ENCODE measurements around the gene CFD.
"Not testable (repeated sequence)": the region's sequence is repeated elsewhere in the genome, so short reads cannot be mapped to it uniquely, and the experiment has no call there.

Gene CFD

DNA sequence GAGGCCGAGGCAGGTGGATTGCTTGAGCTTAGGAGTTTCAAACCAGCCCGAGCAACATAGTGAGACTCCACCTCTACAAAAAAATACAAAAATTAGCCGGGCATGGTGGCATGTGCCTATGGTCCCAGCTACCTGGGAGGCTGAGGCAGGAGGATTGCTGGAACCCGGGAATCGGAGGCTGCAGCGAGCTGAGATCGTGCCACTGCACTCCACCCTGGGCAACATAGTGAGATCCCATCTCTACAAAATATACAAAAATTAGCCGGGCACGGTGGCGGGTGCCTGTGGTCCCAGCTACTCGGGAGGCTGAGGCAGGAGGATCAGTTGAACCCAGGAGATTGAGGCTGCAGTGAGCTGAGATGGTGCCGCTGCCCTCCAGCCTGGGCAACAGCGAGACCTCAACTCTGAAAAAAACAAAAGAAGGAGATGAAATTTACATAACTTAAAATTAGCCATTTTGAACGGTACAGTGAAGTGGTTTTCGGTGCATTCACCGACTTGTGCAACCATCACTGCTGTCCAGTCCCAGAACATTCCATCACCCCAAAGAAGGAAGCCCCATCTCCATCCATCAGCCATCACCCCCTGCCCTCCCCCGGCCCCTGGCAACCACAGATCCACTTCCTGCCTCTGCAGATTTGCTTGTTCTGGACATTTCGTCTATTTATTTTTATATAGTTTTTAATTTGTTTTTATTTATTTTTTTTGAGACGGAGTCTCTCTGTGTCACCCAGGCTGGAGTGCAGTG is 33.4 kb upstream of the CFD start:
- DNase-seq (ENCODE audit: low read depth) = no peak

- no peak for DNase-seq (ENCODE audit: low read depth)
Observed at GRCh38 chr19:827314-827709, 32.2 kb upstream of the CFD start.

DNA sequence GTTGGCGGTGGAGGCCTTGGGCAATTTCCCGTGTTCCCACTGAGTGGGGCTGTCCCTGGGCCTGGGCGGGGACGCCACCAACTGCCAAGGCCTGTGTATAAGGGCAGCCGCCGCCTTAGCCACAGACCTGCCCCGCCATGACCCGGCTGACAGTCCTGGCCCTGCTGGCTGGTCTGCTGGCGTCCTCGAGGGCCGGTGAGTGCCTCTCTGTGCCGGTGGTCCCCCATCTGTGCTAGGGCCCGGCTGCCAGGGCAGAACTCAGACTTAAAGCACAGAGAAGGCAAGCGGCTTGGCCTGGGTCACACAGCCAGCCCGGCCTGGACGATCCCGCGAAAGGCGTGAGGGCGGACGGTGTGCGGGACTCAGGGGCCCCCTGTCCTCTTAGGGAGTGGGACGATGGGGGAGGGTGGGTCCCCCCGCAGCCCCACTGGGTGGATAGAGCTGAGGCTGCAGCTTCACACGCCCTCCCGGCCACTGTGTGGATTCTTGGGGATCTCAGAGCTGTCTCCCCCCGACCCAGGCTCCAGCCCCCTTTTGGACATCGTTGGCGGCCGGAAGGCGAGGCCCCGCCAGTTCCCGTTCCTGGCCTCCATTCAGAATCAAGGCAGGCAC is 31.6 kb upstream of the CFD start, which contains the start of gene AZU1:
Gene AZU1 (plus strand): TSS at position 128 of the 612 bp plus-strand sequence. CDS start 10 bp downstream, at position 138.
- no peak for DNase-seq (ENCODE audit: low read depth)

- no peak for DNase-seq (ENCODE audit: low read depth)
Observed at GRCh38 chr19:829129-829758, 30.2 kb upstream of the CFD start.

GRCh38 chr19:831407-832369 is 27.8 kb upstream of the CFD start:
- DNase-seq (ENCODE audit: low read depth) = no peak

GRCh38 chr19:834216-834615 is 25.2 kb upstream of the CFD start:
- no peak for DNase-seq (ENCODE audit: low read depth)

DNA sequence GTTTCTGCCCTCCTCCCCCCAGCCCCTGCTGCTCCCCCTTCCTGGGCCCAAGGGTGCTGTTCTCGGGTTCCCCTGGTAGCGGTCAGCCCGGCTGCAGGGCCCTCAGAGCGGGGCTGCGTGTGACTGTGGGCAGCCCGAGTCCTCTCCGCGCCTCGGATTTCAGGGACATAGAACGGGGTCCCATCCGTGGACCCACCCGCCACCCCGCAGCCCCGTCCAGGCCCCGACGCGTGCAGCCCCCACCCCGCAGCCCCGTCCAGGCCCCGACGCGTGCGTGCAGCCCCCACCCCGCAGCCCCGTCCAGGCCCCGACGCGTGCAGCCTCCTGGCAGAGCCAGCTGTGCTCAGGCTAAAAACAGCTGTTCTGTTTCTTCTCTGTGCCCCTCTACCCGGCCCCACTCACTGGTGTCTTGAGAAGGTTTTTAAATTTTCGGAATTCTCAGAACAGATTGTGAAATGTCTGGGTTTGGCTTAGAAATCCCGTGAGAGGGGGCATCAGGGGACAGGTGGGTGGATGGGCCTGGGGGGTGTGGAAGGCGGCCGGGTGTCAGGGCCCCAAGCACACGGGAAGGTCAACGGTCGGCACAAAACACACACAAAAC is 24.2 kb upstream of the CFD start:
- DNase-seq (ENCODE audit: low read depth) = no peak

DNA sequence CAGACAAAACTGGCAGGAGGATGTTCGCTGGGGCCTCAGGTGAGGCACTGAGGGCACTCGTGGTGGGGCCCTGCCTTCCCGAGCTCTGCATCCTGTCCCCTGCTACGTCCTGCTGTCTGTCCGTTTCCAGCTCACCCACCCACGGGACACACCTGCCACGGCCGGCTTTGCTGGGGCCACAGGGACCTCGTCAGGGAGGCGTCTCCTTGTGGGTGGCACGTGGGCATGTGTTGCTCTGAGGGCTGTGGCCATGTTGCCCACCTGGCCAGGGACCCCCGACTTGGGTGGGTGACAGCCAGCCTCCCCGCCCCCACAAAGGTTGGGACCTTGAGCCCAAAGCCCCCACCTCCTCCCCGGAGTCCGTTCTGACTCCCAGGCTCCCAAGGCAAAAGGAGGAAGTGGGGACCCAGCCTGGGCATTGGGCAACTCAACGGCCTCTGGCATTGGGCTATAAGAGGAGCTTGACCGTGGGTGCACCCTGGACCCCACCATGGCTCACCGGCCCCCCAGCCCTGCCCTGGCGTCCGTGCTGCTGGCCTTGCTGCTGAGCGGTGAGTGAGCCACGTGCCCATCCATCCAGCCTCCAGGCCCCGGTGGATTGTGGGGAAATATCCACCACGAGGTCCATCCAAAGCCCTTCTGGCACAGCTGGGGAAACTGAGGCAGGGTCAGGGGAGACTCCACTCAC is 18.8 kb upstream of the CFD start, which contains the start of gene PRTN3:
Gene PRTN3 (plus strand): TSS at position 481 of the 688 bp plus-strand sequence. CDS start 10 bp downstream, at position 491.
- DNase-seq (ENCODE audit: low read depth) = no peak

DNA sequence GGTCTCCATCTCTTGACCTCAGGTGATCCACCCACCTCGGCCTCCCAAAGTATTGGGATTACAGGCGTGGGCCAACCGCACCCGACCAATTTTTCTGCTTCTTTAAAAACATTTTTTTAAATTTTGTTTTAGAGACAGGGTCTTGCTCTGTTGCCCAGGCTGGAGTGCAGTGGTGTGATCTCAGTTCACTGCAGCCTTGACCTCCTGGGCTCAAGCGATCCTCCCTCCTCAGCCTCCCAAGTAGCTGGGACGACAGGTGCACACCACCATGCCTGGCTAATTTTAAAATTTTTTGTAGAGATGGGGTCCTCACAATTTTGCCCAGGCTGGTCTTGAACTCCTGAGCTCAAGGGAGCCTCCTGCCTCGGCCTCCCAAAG is 16.7 kb upstream of the CFD start:
- DNase-seq (ENCODE audit: low read depth) = not testable (repeated sequence)

- no peak for DNase-seq (ENCODE audit: low read depth)
Observed at GRCh38 chr19:843180-843835, 16.2 kb upstream of the CFD start.

- no peak for DNase-seq (ENCODE audit: low read depth)
Observed at GRCh38 chr19:843836-844545, 15.5 kb upstream of the CFD start.

GRCh38 chr19:844546-844971 is 14.9 kb upstream of the CFD start:
- no peak for DNase-seq (ENCODE audit: low read depth)

DNA sequence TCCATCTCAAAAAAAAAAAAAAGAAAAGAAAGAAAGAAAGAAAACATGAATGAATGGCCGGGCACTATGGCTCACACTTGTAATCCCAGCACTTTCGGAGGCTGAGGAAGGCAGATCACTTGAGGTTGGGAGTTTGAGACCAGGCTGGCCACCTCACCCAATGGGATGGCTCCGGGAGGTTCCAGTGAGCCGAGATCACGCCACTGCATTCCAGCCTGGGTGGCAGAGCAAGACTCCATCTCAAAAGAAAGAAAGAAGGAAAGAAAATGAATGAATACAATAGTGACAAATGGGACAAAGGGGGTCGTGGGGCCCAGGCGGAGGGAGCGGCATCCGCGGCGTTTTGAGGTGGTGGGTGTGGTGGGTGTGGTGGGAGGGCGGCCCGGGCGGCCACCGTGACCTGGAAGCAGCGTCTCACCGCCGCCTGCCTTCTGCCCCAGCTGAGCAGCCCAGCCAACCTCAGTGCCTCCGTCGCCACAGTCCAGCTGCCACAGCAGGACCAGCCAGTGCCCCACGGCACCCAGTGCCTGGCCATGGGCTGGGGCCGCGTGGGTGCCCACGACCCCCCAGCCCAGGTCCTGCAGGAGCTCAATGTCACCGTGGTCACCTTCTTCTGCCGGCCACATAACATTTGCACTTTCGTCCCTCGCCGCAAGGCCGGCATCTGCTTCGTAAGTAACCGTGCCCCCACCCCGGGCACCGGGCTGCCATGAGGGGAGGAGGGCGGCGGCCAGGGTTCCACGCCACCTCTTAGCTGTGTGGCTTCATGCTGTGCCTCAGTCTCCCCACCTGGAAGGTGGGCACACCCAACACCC is 13.6 kb upstream of the CFD start:
- no peak for DNase-seq (ENCODE audit: low read depth)

DNA sequence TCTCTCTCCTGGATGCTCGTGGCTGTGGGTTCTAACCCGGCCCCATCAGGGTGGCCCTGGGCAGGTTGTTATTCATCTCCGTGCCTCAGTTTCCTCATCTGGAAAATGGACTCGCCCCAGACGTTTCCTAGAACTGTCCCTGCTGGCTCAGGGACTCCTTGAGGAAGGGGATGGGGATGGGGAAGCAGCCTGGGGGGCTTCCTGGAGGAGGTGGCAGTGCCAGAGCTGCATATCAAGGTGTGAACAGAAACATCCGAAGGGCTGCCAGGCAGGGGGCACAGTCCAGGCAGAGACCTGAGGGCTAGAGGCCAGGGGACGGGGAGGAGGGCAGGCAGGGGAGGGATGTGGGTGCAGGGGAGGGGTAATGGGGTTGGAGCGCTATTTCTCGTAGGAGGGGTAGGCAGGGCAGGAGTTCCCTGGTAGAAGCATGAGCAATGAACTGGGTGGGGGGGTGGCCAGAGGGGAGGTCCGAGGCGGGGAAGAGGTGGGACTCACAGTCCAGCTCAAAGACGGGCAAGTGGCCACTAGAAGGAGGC is 11.0 kb upstream of the CFD start:
- DNase-seq (ENCODE audit: low read depth) = no peak

DNA sequence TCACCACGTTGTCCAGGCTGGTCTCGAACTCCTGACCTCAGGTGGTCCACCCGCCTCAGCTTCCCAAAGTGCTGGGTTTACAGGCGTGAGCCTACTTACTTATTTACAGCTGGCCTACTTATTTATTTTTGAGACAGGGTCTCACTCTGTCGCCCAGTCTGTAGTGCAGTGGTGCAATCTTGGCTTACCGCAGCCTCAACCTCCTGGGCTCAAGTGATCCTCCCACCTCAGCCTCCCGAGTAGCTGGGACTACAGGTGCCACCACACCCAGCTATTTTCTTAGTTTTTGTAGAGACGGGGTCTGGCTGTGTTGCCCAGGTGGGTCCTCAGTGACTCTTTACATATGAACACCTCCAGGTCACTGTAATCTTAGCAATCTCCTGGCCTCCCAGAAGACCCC is 10.3 kb upstream of the CFD start:
- not testable (repeated sequence) for DNase-seq (ENCODE audit: low read depth)

- DNase-seq (ENCODE audit: low read depth) = no peak
Observed at GRCh38 chr19:850221-850978, 9.1 kb upstream of the CFD start.

- no peak for DNase-seq (ENCODE audit: low read depth)
Observed at GRCh38 chr19:850979-851335, 8.5 kb upstream of the CFD start.

Data from CMK (cell line).